ENCODE results near the gene PRUNE1.

The PRUNE1 gene

DNA sequence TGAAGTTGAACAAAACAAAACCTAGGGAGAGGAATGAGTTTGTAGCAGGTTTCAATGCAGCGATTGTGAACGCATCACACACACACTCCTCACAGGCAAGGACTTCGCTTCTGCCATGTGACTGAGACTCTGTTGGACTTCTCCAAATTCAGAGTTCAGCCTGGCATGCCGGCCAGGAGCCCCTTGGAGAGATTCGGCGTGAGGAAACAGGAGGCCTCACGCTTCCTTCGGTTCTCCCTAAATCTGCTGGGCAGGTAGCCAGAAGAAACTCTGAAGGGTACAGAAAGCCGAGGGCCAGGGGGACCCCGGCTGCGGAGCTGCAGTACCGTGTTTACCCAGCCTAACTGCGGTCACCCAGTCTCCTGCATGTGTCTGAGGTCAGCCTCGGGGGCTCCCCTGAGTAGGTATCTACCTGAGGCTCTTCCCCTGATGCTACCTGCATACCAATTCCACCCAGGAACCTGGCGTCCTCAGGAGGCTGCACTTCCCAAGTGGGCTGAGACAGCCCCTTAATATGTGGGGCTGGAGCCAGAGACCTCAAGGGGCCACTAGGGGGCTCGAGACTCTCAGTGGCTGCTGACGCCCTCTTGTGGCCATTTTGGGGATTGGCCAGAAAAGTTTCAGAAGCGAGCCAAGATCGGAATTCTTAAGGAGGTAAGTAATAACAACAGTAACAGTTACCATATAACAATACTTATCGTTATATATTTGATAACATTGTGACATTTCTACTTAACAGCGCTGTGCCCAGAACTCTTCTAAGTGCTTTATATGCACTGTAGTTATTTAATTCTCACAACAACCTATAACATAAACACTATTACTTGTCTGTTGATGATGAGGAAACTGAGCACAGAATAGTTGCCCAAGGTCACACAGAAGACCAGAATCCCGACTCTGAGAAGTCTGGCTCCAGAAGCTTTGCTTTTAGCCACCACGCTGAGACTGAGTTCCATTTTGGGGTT lies 28.9 kb upstream of the PRUNE1 start:
- peak; percentile 73 for DNase-seq

DNA sequence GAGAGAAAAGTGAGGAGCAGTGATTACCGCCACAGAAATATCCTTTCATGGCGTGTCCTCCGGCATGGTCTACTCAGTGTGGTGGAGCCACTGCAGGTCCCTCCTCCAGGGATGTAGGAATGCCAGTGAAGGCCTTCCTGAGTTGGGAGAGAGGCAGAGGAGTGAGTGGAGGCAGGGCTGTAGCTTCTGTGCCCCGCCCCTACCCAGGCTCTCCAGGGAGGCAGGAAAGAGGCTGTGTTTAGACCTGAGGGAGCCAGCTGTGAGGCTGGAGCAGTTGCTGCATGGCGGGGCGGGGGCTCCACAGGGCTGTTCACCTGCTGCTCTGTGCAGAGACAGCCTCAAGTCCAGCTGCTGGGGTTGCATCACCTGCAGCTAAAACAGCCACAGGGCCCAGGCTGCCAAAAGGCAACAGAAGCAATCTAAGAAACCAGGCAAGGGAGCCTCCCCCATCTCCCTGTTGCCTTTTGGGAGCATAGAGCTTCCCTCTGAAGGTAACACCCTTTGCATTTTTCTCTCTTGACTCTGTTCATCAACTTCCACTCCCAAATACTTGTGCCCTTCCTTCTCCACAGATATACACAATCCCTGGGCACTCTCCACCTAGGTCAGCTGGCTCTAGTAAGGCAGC lies 27.0 kb upstream of the PRUNE1 start:
- DNase-seq = peak; percentile 65

DNA sequence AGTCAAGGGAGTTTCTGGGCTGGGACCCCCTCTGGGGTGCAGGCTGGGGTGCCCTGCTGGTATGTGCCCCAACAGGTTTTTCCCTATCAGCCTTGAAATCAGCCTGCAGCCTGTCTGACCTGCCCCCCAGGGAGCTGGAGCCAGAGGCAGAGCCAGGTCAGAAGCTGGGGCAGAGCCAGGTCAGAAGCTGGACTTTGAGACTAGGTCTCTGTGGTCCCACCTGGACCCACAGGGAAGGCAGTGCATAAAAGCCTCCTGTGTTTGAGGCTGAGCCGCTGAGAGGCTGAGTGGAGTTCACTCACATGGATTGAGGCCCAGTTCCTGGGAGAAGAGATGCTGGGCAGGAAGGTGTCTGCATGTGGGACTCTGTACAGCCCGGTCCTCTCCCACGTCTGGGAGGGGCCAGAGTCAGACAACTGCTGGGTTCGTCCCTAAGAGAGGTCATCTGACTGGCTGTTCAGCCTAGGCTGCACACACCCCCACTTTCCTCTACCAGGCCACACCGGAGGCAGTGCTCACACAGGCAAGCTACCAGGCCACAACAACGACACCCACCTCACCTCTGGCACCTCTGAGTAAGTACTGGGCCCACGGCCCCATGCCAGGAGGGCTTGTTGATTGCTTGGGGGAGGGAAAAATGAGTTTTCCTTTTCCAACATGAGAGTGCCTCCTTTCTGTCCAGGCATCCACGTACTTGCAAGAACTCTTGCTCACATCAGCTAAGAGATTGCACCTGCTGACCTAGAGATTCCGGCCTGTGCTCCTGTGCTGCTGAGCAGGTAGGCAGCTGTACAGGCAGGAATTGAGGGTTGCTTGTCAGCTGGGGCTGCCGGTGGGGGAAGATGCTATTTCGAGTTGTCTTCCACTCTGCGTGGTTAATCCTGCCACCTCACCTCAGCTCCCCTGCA lies 26.2 kb upstream of the PRUNE1 start, which contains the start of gene ANXA9:
ANXA9 (plus strand) TSS at position 488 of the 908 bp plus-strand sequence. CDS start 814 bp downstream, outside the sequence.
- no peak for DNase-seq

DNA sequence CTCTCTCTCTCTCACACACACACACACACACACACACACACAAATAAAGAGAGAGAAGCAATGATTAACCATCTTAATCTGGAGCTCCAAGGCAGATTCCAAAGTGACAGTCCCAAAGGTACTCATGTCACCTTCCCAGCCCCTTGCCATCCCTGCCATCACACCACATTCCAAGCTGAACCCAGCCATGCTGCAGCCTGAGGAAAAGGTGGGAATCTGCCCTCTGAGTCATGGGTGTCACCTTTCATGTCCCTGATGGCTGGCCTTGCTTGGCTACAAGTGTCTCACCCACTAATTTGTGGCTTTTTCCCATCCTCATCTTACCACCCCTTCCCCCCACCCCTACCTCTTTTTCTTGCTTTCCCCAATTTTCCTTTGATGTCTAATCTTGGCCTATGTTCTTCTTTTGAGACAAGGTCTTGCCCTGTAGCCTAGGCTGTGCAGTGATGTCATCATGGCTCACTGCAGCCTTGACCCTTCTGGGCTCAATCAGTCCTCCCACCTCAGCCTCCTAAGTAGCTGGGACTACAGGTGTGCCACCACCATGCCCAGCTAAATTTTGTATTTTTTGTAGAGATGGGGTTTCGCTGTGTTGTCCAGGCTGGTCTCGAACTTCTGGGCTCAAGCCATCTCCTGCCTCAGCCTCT lies 22.9 kb upstream of the PRUNE1 start:
- no peak for DNase-seq

DNA sequence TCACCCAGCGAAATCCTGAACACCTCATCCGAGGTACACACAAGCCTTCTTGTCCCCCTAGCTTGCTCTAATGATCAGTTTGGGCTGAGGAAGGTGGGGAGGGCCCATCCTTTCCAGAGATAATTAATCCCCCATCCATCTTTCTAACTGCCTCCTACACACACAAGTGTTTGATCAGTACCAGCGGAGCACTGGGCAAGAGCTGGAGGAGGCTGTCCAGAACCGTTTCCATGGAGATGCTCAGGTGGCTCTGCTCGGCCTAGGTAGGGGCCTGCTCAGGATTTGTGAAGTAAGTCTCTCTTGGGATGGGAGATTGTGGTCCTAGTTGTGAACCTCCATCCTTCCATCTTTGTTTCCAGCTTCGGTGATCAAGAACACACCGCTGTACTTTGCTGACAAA lies 20.3 kb upstream of the PRUNE1 start:
- DNase-seq = no peak

DNA sequence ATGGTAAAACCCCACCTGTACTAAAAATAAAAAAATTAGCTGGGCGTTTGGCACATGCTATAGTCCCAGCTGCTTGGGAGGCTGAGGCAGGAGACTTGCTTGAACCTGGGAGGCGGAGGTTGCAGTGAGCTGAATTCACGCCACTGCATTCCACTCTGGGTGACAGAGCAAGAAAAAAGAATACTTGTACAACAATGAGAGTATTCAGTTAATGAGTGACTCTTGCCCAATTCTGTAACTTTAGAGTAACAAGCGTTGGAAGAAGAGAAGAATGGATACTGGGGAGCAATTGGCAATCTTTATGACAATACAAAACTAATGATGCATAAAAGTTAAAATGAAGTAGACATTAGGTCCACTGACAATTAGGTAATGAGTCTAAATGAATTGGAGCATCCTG lies 15.6 kb upstream of the PRUNE1 start:
- no peak for DNase-seq

DNA sequence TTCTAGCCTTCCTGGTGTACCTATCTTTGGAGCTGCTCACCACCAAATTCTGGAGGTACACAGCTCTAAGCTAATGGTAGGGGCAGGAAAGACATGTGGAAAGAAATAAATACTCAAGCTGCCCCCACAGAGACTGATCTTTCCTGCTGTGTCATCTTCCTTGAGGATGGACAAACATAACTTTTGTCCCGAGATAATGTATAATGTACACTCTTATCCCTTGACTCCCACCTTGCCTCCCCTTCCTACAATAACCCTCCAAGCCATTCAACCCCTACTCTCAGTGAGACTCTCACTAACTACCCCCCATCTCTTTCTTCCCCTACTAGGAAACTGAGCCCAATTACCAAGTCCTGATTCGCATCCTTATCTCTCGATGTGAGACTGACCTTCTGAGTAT lies 14.0 kb upstream of the PRUNE1 start:
- no peak for DNase-seq

DNA sequence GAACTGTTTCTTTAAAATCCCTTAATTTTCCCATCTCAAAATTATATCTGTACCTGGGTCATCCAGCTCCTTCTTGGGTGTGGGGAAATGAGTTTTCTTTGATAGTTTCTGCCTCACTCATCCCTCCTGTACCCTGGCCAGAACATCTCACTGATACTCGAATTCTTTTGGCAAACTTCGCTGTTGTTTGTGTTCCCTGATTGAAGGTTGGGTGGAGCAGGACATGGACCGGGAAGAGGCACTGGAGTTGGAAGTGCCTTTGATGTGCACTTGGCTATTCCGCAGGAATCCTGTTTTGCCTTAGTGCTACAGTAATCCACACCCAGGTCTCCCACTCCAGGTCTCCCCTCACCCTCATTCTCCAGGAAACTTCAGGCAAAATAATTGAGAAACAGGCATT lies 12.8 kb upstream of the PRUNE1 start:
- no peak for DNase-seq

DNA sequence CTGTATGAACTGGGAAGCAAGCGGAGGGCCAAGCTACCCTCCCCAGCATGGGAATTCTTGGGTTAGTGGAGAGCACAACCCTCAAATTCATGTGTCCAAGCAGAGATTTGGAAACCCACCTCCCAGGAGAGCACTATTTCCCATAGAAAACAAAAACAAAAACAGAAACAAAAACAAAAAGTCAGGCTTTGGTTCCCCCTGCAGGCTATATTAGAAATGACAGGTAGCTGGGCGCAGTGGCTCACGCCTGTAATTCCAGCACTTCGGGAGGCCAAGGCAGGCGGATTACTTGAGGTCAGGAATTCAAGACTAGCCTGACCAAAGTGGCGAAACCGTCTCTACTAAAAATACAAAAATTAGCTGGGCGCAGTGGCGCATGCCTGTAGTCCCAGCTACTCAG lies 12.4 kb upstream of the PRUNE1 start:
- DNase-seq = no peak

DNA sequence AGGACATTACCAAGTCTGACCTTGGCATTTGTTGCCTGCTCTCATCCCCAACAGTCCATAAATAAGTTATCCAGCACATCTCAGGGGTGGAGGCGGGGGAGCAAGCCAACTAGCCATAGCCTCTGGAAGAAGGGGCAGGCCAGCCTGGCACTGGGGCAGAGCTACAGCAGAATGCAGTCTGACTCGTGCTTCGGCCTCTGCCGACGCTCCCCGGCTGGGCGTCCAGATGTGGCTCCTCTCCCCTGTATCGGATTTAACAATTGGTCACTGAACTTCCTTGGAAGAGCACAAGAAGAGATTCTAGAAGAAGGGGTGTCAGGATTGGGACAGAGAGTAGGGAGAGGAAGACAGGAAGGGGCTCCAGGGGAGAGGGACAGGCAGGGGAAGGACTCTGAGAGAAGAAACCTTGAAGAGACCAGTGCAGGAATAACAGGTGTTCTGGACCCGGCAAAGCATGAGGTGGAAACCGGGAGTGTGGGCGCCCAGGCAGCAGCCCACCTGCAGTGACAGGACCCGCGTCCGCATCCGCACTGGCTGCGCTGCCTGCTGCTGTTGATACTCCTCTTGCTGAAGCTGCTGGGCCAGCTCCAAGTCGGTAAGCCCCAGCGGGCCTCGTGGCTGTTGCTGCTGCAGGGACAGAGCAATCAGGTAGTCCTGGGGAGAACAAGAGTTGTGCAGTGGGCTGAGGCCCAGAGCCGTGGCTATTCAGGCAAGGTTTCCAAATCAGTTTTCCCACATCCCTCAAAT lies 10.9 kb upstream of the PRUNE1 start:
- no peak for DNase-seq

DNA sequence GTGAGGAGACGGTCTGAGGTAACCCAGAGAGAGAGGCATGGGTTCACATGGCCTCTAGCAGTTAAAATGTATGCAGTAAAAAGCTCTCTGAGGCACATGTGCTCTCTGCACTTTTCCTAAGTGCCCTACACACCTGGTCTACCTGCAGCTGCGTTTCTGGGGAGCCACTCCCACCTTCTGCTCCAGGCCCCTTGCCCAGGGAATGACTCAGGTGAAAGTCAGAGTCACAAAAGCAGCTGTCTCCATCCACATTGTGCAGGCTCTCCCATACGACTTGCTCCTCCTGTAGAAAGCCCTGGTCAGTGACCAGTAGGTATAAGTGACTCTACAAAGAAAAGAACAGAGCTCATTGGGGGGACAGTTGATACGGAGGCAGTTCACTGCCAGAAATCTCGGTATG lies 10.3 kb upstream of the PRUNE1 start:
- no peak for DNase-seq

DNA sequence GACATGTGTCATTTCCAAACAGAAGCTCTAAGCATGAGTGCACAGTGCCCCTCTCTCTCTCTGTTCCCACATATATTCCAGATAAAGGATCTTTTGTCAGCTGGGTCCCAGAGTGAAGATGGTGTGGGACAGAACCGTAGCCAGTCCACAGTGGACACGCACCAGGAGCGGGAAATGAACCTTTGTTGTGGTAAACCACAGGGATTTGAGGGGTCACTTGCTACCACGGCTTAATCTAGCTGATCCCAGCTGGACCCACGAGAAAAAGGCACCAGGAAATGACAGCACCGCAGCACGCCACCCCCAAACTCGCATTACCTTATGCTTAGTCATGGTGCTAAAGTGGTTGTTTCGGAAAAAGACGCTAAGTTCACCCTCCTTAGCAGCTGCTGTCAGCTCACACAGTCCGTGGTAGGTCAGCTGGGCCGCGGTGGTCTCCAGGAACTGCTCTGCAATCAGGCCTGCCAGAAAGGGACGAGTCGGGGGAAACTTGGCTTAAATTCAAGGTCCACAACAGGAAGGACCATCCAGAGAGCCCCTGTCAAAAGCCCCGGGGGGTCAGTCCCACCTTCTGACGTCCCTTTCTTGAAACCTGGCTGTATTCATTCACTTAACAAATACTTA lies 9.1 kb upstream of the PRUNE1 start:
- DNase-seq = no peak

DNA sequence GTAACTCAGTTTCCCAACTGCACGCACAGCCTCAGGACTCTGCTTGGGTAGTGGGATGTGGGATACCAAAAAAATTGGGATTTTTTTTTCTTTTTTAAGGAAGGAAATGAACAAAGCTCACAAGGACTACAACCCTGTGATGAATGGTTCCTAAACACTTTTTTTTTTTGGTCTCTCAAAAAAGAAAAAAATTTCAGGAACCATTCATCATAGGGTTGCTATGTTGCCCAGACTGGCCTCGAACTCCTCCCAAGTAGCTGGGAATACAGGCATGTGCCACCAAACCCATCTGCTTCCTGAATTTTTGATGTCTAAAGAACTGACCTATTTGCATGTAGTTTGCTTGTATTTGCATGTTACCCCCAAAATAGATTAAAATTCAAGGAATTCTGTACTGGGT lies 8.3 kb upstream of the PRUNE1 start:
- no peak for DNase-seq

DNA sequence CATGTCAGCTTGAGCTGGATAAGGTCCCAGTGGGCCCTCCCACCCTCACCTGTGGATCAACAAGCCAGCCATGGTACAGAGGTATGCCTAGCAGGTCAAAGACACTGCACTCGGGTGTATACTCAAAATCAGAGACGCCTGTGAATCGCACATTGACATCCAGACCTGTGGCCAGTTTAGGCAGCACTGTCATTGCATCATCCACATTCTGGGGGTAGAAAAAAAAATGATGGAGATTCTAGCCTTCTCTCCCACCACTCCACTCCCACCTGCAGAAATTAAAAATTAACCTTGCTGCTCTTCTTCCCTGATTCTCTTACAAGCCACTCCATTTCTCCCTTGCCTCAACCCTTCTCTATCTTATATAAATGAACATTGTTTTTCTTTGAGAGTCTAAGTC lies 7.8 kb upstream of the PRUNE1 start:
- DNase-seq = no peak

DNA sequence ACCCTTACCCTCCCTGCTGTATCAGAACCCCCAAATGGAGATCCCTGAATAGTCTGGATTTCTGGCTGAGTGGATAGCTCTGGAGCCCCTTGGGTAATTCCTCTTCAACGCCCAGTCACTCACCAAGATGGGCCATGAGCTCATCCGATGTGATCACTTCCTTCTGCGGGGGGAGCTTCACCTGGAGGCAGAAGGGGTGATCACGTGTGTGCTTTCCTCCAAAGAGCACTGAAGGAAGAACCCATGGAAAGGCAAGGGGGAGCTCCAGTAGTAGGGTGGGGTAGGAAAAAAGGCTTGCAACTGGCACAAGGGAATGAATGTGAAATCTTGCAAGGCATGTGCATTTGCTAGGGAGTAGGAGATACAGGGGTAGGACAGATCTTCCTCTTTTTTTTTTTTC lies 6.6 kb upstream of the PRUNE1 start:
- DNase-seq = no peak

DNA sequence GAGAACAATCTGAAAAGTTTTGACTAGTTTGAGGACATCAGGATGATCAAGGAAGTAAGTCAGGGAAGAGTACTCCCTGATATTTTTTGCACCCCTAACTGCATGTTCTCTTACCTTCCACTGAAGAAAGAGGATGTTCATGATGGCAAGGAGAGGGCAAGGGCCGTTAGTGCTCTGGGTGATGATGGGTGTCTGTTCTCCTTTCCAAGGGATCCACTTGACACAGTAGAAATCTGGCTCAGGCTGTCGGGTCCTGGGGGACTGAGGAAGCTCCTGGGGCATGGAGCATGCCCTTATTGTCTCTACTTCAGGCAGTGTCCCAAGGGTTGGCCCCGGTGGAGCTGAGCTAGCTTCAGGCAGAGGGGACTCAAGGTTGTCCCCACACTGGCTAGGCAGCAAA lies 6.2 kb upstream of the PRUNE1 start:
- no peak for DNase-seq

DNA sequence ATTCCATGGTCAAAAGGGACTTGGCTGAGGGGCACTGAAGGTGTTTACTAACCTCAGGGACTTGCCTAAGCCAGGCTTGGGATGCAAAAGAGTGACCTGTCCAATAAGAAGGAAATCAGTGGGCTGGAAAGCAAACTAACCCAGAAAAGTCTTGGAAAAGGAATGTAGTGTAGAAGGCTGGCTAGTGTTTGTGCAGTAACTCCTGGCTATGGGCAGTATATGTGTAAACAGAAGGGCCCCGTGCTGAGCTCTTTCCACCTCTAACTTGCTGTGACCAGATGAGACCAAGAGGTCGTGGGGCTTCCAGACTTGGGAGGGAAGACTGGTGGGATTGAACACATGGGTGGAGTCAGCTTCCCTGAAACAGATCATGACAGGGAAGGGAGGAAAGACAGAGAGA lies 5.6 kb upstream of the PRUNE1 start:
- no peak for DNase-seq

DNA sequence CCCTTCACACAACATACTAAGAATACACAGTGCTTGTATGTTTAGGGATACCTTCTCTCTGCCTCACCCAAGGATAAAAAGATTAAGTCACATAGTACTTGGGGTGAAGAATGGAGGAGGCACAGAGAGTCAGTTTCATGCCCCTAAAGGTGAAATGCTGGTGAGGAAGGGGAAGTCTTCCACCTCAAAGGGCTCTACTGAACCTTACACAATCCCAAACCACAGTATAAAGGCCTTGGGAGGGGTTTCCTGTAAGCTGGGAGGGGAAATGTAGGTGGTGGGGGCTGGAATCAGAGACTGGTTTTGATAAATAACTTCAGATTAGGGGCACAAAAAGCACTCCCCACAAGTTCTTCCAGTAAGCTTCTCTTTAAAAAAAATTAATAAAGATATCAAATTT lies 5.1 kb upstream of the PRUNE1 start:
- DNase-seq = no peak

DNA sequence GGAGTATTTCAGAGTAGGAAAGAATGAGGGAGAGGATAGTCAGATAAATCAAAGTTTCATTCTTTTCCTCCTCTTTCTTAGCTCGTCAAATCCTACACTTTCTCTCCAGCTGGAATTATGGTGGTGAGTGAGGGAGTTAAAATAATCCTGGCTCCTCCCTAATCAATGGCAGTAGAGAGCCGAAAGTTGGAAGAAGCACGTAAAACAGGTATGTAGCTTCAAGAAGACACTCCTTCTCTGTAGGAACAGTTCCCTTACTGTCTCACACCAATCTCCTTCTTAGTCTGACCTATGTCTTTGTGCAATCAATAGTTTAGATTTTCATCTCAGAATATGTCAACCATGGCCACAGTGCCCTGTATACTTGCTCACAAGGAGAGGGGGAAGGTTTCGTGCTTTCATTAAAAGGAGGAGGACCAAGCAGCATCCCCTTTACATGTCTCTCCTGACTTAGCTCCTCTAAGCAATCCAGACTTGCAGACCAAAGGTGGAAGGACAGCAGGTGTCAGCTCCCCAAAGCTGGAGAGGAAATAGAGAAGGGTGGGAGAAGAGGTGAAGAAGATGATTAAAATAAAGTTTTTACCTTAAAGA lies 2.4 kb upstream of the PRUNE1 start:
- no peak for DNase-seq

DNA sequence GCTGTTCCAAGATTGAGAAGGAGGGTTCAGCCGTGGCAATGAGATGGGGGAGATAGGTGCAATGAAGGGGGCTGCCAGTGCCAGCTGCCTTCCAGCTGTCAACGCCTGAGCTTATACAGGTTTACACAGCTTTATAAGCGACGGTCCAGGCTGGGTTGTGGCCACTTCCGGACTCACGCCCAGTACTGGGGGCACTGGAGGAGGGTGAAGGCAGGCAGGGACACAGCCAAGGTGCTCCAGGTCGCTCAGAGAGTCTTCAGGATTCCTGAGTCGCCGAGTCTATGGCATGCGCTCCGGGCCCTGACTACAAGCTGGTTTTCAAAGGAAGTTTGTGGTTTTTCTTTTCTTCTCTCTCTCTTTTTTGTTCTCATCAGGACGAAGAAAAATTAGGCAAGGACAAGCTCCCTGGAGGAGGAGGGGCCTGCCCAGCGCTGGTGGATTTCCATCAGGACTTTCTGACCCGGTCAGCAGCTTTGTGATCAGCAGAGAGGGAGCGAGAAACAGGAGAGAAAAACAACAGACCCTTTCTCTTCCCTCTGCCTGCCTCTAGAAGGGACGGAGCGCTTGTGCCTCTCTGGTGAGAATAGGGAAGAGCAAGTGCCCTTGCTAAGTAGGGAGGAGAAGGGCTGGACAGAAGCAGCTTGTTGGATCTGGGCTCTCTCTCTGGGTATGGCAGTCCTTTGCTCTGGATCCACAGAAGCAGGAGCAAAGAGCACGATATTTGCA lies 1.8 kb upstream of the PRUNE1 start, which contains the start of gene MINDY1:
MINDY1 (minus strand) TSS at position 576 of the 726 bp plus-strand sequence. CDS start 4,285 bp downstream, outside the sequence.
- DNase-seq = peak; percentile 74
